Activated CD4-positive, CD25-positive, alpha-beta regulatory T cell treated with anti-CD3 and anti-CD28 coated beads, Interleukin-2, amount 50 U/mL, for 24 hours (primary cell): ENCODE data around the gene ING5.
"Not testable (repeated sequence)": the region's sequence is repeated elsewhere in the genome, so short reads cannot be mapped to it uniquely, and the experiment has no call there.

ENCODE experiments used
- ATAC-seq, 2 donors: fragments of 150-1000 bp; cut with Tn5 transposase; one replicate each; pipeline ENCODE4 v1.10.0; 2021; ENCODE audit warnings: mild to moderate bottlenecking in 1 of 2, moderate library complexity in 1 of 2

The ING5 gene

DNA sequence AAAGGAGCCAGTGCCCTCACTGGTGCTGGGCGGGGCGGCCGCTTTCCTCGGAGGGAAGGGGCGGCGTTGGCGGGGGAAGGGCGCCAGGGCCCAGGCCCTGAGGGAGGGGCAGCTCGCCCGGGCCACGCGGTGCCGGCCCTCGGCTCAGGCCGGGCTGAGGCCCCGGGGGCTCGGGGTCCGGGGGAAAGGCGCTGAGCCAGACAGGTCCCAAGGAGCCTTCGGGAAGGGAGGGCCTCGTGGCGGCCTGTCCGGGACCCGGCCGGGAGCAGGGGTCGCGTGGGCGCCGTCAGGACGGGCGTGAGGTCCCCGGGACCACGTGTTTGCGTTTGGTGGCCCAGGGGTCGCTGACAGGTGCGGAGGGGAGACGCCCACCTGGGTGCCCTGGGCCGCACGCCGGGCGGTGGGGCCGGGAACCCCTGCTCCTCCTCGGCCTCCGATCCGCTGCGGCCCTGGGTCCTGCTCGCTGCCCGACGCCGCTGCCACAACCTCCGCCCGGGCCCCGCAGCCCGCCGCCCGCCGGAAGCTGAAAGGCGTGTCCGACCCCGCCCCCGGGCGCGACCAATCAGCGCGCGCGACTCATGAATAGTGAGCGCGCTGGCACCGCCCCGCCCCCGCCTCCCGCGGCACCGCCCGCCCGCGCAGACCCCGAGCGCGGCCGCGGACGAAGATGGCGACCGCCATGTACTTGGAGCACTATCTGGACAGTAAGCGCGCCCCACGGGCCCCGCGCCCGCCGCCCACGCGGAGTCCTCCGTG is at the start of gene ING5:
ING5 (plus strand) TSS at position 641 of the 756 bp plus-strand sequence; CDS start at position 668, 27 bp downstream.
- ATAC-seq, result peak; percentile 71 to 75

DNA sequence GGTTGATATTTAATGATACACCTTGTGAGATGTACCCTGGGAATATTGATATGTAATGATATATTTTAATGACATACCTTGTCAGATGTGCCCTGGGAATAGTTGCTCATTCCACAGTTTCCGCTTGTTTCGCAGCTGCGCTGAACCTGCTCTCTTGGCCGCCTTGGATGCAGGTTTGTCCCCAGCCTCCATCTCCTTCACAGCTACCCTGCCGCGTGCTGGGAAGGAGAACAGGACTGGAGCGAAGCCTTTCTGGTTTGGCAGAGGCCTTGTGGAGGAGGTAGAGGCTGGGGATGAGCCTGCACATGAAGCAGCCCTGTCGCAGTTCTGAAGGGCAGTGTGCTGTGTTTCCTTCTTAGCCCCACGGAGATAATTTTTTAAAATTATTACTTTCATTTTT is 49.7 kb upstream of the ING5 start:
- ATAC-seq, result no peak

DNA sequence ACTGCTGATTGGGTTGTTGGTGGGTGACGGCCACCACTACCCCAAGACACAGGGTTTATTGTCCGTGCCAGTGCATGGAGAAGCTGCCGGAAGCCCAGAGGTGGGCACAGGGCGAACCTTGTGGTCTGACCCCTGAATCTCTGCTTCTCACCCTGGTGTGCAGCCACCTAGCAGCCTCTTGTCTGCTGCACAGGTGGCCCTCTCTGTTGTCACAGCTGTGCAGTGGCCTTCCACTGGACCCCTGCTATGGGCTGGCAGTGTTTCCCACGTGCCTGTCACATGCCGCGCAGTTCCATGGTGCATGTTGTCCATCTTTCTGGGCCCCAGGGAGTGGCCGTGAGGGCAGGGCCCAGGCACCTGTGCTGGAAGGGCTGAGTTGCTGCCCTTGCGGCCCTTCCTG is 49.1 kb upstream of the ING5 start:
- no peak for ATAC-seq

DNA sequence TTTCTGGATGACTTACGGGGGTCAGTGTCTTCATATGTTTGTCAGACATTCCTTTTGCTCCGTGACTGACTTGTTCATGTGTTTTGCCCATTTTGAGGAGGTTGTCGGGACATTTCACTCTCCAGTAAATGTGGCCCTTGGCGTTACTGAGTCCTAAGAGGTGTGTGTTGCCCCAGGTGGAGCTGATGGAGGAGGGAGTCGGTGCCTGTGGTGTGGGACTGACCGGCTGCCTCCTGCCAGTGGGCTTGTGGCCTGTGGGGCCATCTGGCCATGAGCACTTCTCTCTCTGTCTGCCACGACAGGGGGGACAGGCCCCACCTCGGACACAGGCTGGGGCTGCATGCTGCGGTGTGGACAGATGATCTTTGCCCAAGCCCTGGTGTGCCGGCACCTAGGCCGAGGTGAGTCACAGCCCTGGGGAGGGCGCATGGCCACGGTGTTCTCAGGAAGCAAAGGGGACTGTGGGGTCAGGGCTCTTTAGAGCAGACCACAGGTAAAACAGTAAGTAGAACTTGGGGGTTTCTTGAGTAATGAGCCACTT is 48.6 kb upstream of the ING5 start:
- ATAC-seq, result no peak

DNA sequence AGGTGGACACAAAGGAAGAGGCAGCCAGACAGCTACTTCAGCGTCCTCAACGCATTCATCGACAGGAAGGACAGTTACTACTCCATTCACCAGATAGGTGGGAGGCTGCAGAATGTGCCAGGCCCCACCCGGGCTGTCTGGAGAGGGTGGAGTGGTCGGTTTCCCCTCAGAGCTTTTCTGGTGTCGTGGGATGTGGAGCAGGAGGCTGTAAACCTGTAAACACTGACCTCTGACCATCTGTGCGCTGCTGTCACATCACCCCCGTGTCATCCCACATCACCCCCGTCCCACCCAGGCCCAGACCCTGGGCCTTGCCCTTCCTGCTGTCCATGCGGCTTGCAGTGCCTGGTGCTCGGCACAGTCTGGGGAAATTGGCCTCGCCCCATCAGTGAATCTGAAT is 47.3 kb upstream of the ING5 start:
- ATAC-seq, result no peak

DNA sequence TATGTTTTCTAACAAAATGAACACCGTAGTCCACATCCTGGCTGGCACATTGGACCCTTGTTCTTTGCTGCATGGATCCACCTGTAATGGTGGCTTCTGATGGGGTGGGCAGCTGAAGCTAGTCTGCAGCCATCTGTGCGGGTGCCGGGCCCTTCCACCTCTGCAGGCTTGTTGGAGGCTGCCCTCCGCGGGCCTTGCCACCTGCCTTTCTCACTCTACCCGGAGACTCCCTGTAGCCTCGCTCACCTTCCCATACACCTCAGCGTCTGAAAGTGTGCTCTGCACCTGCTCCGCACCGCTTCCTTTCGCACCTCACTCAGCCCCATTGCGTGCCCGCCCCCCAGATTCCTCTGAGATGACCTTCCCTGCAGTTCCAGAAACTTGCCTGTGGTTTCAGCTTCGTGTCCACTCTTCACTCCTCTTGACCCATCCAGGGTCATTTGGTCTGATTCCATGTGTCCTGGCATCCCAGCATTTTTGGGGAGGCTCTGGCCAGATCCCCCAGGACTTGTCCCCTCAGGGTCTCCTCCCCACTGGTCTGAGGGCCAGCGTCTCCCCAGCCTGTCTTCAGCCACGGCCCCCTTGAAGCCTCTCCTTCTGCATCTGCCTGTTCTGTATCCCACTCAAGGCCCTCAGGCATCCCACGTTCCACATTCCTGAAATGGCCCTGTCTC is 46.2 kb upstream of the ING5 start:
- ATAC-seq, result no peak

DNA sequence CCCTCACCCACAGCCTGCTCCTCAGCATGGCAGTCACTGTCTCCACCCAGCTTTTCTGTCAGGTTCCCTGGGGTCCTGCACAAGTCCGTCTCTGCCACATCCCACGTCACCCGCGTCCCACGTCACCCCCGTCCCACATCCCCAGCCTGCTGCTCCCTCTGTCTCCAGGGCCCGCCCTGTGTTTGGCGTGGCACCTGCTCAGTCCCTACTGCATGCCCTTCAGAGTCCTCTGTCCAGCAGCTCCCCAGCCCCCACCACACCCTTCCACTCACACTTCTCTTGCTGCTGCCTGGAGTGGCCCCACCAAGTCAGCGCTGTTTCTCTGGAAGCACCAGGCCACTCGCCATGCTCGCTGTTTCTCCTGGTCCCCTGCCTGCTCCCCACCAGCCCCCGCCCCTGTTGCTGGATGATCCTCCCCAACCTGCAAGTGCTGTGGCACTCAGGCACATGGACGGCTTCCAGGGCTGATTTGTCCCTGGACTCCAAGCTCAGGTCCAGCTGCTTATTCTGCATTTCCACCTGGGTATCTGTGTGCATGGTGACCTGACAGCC is 45.6 kb upstream of the ING5 start:
- no peak for ATAC-seq

DNA sequence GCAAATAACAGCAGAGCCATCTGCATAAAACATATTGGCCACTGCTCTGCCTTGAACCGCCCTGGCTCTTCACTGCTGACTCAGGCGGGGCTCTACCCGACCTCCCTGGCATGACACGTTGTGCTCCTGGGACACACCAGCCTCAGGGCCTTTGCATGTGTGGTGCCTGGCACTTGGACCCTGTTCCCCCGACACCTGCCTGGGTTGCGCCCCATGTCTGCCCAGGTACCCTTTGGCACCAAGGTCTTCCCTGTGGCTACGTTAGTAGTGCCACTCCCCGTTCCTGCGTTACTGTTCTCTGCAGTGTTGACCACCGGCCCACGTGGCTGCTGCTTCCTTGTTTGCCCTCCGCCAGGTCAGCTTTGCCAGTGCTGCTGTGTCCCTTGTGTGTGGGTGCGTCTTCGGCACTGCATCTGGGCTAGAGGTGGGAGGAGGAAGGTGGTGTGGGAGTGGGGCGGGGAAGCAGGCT is 44.0 kb upstream of the ING5 start:
- no peak for ATAC-seq

DNA sequence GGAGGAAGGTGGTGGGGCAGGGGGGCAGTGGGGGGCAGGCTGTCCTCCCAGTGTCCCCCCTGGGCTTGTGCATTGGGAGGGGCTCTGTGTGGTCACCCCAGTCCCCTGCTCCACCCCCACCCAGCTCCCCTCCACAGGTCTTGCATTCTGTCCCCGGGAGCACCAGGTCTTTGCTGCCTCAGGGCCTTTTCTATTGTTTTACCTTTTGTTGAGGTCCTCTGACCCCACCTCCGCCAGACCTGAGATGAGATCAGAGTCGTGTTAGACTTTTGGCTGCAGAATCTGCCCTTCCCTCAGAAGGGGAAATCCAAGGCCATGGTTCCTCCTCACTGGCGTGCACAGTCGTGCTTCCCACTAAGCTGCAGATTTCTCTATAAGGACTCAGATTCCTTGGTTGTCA is 43.5 kb upstream of the ING5 start:
- ATAC-seq, result no peak

DNA sequence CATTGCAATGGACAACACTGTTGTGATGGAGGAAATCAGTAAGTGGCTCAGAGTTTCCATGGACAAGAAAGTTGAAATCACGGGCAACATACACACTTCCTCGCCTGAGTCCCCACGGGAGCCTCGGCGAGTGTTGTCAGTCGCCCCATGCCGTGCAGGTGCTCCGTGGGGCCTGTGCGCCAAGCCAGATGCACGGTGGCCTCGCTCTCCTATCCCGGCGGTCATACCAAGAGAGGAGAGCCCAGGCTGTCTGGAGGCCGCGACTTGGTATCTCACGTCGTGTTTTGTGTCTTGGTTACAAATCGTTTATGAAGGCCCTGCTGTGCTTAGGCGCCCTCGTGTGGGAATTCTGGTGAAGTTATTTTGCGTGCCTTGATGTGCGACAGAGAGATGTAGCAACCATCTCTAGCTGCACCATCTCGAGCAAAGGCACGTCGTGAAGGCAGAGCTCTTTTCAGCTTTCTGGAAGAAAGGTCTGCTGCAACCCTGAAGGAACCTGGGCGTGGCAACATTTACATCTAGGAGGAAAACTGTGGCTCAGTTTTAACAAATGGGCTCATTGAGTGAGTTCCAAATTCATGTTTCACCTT is 42.6 kb upstream of the ING5 start:
- ATAC-seq, result no peak

DNA sequence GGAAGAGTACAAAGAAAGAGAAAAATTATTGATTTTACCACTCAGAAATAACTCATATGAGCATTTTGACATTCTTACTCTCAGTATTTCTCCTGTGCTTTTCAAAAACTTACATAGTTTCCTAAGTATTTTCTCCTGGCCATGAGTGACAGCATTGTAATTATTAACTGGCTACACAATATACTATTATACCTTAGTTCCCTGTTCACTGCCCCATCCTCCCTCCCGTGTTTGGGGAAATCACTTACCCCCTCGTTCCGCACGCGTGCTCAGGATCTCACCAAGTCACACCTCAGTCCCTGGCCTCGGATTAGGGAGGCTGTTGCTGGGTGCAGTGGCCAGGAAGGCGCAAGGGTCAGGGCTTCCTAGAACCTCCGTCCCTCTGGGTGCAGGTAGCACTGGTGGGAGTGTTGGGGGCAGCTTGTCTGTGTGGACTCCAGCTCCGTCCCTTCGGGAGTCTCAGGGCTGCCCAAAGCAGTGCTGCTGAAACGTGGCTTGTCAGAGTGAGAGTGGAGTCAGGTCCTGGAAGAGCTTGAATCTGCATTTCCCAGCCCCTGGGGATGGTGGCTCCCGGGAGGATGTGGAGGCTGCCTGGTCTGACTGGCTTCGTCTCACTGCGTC is 41.1 kb upstream of the ING5 start:
- ATAC-seq, result no peak

DNA sequence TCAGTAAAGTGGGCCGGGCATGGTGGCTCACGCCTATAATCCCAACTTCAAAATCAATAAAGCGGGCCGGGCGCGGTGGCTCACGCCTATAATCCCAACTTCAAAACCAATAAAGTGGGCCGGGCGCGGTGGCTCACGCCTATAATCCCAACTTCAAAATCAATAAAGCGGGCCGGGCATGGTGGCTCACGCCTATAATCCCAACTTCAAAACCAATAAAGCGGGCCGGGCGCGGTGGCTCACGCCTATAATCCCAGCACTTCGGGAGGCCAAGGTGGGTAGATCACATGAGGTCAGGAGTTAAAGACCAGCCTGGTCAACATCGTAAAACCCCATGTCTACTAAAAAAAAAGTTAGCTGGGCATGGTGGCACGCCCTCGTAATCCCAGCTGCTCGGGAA is 39.1 kb upstream of the ING5 start:
- ATAC-seq, result not testable (repeated sequence)

DNA sequence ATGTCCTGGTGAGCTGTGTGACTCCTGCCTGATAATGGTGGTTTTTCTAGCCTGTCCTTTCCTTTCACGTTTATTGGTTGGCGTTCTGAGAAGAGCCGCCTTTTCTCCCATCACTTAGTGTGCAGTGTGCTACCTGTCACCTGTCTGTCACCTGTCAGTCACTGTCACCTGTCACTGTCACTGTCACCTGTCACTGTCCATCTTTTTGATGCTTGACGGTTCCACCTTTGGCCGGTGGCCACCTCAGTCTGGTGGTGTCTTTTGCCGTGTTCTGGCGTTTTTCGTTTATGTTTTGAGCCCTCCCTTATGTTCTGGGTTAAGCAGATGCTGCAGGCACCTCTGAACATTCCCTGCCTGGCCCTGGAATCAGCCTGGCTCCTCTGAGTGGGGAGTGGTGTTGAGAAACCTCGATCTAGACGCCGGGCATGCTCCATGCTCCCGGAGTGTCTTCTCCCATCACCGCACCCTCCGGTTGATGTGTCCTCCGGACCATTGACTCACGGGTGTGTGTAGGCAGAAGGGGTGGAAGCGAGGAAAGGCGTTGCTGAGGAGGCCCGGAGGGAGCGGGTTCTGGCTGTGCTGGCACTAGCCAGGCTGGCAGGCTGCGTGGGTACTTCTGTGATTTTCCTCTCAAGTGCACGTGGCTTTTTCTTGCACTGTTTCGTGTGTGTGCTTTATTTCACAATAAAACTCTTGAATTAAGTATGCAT is 36.0 kb upstream of the ING5 start:
- no peak for ATAC-seq

DNA sequence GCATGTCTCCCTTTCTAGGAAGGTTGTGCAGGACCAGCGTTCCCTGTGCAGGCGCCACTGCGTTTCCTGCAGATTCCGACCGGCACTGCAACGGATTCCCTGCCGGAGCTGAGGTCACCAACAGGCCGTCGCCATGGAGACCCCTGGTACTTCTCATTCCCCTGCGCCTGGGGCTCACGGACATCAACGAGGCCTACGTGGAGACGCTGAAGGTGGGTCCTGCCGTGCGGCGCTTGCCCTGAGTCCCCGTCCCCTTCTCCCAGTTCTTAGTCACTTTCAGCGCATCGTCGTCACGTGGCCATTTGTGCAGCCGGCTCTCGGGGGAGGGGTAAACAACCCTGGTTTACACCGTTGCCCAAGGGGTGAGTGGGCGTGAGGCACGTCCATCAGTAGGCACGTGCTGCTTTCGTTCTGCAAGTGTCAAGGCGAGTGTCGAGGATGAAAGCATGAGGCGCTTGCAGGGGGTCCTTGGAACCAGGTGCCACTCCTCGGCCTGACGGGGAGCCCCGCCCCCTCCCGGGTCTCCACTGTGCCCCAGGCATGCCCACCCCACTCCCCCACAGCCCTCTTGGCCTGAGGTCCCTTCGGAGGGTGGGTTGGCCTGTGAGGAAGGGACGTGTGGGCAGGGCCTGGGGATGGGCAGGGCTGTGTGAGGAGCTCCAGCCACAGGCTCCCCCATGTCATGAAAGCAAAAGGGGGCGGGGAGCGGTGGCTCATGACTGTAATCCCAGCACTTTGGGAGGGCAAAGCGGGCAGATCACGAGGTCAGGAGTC is 35.0 kb upstream of the ING5 start:
- no peak for ATAC-seq

DNA sequence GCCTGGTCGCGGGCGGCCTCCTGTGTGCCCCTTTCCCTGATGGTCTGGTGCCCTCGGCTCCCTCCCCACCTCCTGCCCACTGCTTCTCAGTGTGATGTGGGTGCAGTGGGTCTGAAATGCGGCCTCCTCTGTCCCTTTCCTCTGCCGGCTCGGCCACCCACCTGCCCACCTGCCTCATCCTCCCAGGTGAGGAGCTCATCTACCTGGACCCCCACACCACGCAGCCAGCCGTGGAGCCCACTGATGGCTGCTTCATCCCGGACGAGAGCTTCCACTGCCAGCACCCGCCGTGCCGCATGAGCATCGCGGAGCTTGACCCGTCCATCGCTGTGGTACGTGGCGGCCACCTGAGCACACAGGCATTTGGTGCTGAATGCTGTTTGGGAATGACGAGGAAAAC is 33.5 kb upstream of the ING5 start:
- ATAC-seq, result no peak

DNA sequence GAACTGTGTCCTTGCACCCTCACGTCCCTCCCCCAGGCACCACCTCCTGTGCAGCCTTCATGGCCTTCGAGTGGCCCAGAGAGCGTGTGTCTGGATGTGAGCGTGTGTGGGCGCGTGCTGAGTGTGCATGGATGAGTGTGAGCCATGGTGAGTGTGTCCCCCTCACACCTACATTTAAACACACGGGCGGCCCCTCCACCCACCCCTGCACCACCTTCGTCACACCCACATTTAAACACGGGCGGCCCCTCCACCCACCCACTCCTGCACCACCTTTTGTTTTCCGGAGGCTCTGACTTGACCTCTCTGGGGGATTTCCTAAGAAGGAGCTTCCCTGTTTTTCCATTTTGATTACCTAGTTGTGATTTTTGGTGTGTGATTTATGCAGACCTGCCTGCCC is 33.0 kb upstream of the ING5 start:
- ATAC-seq, result no peak

DNA sequence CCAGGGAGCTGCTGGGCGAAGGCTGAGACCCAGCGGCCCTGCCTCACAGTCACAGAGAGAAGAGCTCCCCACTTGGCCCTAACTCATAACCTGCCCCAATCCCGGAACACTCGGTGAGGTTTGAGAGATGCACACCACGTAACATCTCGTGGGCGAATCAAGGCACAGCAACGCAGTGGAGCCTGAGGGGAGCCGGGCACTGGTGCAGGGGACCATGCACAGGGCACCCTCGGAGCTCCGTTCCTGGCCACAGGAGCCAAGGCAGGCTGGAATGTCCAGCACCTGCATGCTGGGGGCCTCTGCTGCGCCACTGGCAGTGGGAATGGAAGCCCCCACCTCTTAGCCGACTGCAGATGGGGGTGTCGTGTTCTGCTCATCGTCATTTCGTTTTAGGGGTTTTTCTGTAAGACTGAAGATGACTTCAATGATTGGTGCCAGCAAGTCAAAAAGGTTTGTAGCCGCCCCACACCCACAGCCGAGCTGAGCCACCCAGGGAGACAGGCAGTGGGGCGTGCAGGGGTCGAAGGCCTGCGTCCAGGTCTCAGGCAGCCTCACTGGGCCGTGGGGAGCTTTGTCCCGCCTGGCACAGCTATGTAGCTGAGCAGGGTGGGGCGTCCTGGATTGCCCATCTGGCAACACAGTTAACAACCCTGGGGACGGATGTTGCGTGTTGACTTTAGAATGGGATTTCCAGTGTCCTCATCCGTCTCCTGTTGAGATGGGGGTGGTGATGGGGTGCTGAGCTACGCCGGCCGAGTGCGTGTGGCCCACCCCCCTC is 31.3 kb upstream of the ING5 start:
- no peak for ATAC-seq

DNA sequence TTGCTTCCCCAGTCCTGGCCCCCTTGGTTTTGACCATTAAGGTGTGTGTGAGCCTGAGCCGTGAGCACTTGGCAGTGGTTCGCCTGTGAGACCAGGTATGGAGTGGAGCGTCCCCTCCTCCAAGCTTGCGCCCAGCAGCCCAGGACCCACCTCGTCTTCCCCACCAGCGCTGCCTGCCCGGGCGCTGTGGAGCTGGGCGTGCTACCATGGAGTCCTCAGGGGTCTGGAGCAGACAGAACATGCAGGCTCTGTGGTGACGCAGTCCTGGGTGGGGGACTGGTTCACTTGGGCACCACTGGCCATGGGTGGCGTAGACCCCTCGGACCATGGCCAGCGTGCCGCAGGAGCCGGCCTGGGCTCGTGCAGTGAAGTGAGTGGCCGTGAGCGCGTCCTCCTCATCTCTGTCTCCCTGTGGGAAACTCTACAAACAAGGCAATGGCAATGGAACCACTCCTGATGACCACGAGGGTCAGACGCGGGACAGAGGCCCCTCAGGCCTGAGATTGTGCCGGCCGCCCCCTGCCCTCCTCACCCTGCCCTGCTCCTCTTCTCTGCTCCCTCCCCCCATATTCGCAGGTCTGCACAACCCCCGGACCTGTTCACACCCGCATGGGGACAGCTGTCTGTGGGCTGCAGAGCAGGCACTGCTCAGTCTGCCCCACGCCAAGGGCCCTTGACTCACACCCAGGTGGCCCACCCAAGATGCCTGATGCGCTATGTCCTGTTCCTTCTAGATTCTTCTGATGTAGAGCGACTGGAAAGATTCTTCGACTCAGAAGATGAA is 30.2 kb upstream of the ING5 start:
- ATAC-seq, result no peak

DNA sequence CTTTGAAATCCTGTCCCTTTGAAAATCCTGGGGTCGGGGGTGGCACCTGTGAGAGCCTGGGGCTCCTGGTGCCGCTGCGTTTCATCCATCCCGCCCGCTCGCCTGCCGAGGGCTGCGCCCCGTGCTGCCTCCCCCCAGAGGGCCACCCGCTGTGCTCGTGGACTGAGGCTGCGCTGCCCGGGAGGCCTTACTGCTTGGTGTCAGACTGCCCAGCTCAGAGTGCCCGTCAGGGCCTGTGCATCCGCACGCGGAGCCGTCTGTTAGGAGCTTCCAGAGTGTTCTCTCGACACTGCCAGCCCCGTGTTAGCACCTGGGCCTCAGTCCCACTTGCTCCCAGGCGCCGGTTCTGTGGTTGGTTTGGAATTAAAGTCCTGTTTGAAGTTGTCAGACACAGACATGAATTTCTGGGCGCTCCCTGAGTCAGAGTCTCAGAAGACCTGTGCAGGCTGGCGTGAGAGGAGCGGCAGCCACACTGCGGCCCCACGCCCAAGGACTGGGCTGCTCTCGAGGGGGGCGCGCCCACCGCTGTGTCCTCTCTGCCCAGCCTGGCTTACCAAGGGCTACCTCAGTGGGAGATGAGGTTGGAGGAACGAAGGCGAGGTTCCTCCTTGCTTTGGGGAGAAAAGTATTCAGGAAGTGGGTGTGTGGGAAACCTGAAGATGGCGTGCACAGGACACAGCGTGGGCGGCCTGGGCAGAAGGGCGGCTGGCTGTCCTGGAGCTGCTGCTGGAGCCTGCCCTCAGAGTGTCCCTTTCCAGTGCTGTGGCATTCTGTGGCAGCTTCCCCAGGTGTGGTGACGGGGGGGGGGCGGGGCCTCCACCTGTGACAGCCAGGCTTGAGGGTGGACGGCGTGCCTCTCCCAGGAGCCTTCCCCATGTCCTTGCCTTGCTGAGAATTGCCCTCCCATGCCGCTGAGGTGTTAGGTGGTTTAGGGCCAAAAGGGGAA is 29.3 kb upstream of the ING5 start:
- no peak for ATAC-seq
